ENCODE results near the gene AKAP9. TPM values are rescaled to one million over a fixed set of nuclear protein-coding genes. Genes with fewer than 3 reads are reported as not detected.
"Not testable (repeated sequence)": the region's sequence is repeated elsewhere in the genome, so short reads cannot be mapped to it uniquely, and the experiment has no call there.

The AKAP9 gene
- total RNA-seq, 1 donor from 2014 or later, result 34.1 TPM

DNA sequence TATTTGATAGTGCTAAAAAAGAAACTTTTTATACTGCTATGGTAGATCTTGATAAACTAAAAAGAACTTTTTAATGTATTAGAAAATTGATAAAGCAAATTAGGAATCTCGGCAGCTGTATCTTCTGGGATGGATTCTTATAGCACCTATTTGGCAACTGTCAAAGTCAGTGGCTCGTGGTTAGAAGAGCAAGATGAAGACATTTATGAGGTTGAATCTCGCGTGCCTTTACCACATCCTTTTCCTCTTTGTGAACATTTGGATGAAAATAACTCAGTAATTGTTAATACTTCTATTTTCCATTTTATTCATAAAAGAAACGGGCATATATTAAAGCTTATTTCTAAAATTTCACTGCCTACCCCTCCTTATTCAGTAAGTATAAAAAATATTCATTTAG lies 117.4 kb downstream of the AKAP9 start:
- Mint-ChIP-seq H3K36me3 (ENCODE audit: low read depth) (peaks cover 5% of the 10 kb centered on the region), H3K4me3 (no peak overlapping the region), H3K4me1 (ENCODE audit: low read depth) (peaks cover 12% of the 10 kb centered on the region), H3K27me3 (ENCODE audit: insufficient read depth) (no peaks in the 10 kb centered on the region), H3K9me3 (no peaks in the 10 kb centered on the region), H3K27ac (no peak overlapping the region)
- intact Hi-C loops (cut with micrococcal nuclease), result no loop called here
- DNase-seq (ENCODE audit: low spot score), result no peak

- Mint-ChIP-seq H3K4me3 (no peak overlapping the region), H3K9me3 (no peaks in the 10 kb centered on the region), H3K4me1 (ENCODE audit: low read depth) (peaks cover 12% of the 10 kb centered on the region), H3K27ac (no peak overlapping the region), H3K36me3 (ENCODE audit: low read depth) (peaks cover 7% of the 10 kb centered on the region), H3K27me3 (ENCODE audit: insufficient read depth) (no peaks in the 10 kb centered on the region)
- intact Hi-C loops (cut with micrococcal nuclease), result no loop called here
- DNase-seq (ENCODE audit: low spot score), result no peak
Measured at GRCh38 chr7:92058899-92059298, 118.2 kb downstream of the AKAP9 start.

GRCh38 chr7:92061154-92061553 lies 120.5 kb downstream of the AKAP9 start:
- Mint-ChIP-seq H3K4me3 (no peak overlapping the region), H3K27me3 (ENCODE audit: insufficient read depth) (no peaks in the 10 kb centered on the region), H3K27ac (no peak overlapping the region), H3K9me3 (no peaks in the 10 kb centered on the region), H3K4me1 (ENCODE audit: low read depth) (peaks cover 12% of the 10 kb centered on the region), H3K36me3 (ENCODE audit: low read depth) (peaks cover 7% of the 10 kb centered on the region)
- no peak for DNase-seq (ENCODE audit: low spot score)
- intact Hi-C loops (cut with micrococcal nuclease), result no loop called here

DNA sequence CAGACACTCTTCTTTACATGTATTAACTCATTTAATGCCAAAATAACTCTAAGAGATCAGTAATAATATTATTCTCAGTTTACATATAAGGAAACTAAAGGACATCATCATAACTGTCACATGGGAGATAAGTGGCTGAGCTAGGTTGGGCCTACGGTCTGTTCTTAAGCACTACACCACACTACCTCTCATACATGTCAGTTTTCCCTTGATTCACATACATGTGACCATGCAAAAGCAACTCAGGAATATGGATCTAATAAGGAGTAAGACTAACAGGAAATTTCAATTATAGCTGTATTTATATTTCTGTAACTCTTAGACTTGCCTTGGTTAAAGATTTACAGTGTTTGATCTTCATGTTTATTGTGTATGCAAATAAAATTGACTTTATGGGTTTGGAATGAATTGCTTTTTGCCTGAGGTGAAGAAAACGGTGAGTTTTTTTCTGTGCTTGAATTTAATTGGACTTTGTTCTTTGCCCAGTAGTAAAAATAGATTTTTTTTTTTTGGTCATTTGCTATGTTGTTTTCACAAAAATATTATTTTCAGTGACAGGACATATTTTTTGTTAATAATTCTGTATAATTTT lies 123.9 kb downstream of the AKAP9 start:
- Mint-ChIP-seq H3K4me3 (no peak overlapping the region), H3K9me3 (no peaks in the 10 kb centered on the region), H3K27me3 (ENCODE audit: insufficient read depth) (no peaks in the 10 kb centered on the region), H3K36me3 (ENCODE audit: low read depth) (peaks cover 19% of the 10 kb centered on the region), H3K27ac (no peak overlapping the region), H3K4me1 (ENCODE audit: low read depth) (no peaks in the 10 kb centered on the region)
- intact Hi-C loops (cut with micrococcal nuclease), result no loop called here
- DNase-seq (ENCODE audit: low spot score), result no peak

GRCh38 chr7:92071032-92071431 lies 130.4 kb downstream of the AKAP9 start:
- H3K36me3 Mint-ChIP-seq (ENCODE audit: low read depth), result peaks cover 25% of the 10 kb centered on the region
- H3K27ac Mint-ChIP-seq, result no peak overlapping the region
- intact Hi-C loops (cut with micrococcal nuclease), result no loop called here

GRCh38 chr7:92072121-92072520 lies 131.5 kb downstream of the AKAP9 start:
- no peaks in the 10 kb centered on the region for H3K9me3 Mint-ChIP-seq
- H3K27ac Mint-ChIP-seq, result no peak overlapping the region
- no peaks in the 10 kb centered on the region for H3K4me1 Mint-ChIP-seq (ENCODE audit: low read depth)
- DNase-seq (ENCODE audit: low spot score), result no peak
- no peak overlapping the region for H3K4me3 Mint-ChIP-seq
- intact Hi-C loops (cut with micrococcal nuclease), result no loop called here
- H3K36me3 Mint-ChIP-seq (ENCODE audit: low read depth), result peaks cover 19% of the 10 kb centered on the region
- no peaks in the 10 kb centered on the region for H3K27me3 Mint-ChIP-seq (ENCODE audit: insufficient read depth)

More at GRCh38 chr7:92071032-92071431, 130.4 kb downstream of the AKAP9 start:
- H3K4me3 Mint-ChIP-seq, result no peak overlapping the region
- H3K27me3 Mint-ChIP-seq (ENCODE audit: insufficient read depth), result no peaks in the 10 kb centered on the region
- H3K4me1 Mint-ChIP-seq (ENCODE audit: low read depth), result no peaks in the 10 kb centered on the region
- DNase-seq (ENCODE audit: low spot score), result no peak
- H3K9me3 Mint-ChIP-seq, result no peaks in the 10 kb centered on the region

DNA sequence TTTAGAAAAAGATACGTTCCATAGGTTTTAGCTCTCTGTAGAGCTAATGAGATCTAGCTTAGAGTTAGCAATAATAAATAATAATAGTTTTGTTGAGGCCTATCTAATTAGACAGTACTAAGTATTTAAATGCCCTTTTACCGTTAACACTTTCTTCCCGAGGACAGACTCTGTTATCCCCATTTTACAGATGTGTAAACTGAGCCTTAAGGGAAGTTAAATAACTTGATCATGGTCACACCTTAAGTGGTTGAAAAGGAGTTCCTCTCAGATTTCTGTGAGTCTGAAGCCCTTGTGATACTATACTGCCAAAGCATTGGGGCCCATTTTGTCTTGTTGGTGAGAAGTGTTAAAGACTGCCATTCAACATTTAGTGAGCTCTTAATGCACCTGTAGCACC lies 132.0 kb downstream of the AKAP9 start:
- intact Hi-C loops (cut with micrococcal nuclease), result no loop called here
- no peaks in the 10 kb centered on the region for H3K4me1 Mint-ChIP-seq (ENCODE audit: low read depth)
- no peak for DNase-seq (ENCODE audit: low spot score)
- H3K27ac Mint-ChIP-seq, result no peak overlapping the region
- no peak overlapping the region for H3K4me3 Mint-ChIP-seq
- no peaks in the 10 kb centered on the region for H3K27me3 Mint-ChIP-seq (ENCODE audit: insufficient read depth)
- no peaks in the 10 kb centered on the region for H3K9me3 Mint-ChIP-seq
- H3K36me3 Mint-ChIP-seq (ENCODE audit: low read depth), result peaks cover 18% of the 10 kb centered on the region

- DNase-seq (ENCODE audit: low spot score), result no peak
- Mint-ChIP-seq H3K36me3 (ENCODE audit: low read depth) (peaks cover 22% of the 10 kb centered on the region), H3K4me3 (no peak overlapping the region), H3K4me1 (ENCODE audit: low read depth) (no peaks in the 10 kb centered on the region), H3K9me3 (no peaks in the 10 kb centered on the region), H3K27me3 (ENCODE audit: insufficient read depth) (no peaks in the 10 kb centered on the region), H3K27ac (no peak overlapping the region)
- intact Hi-C loops (cut with micrococcal nuclease), result loop anchor here (2.0 kb wide), 1 partner anchor 59 kb away; the partner anchor contains the start of gene CYP51A1
Measured at GRCh38 chr7:92075455-92076158, 134.9 kb downstream of the AKAP9 start.

GRCh38 chr7:92076509-92076908 lies 135.8 kb downstream of the AKAP9 start:
- H3K36me3 Mint-ChIP-seq (ENCODE audit: low read depth), result peaks cover 19% of the 10 kb centered on the region
- H3K4me3 Mint-ChIP-seq, result no peak overlapping the region
- no peaks in the 10 kb centered on the region for H3K4me1 Mint-ChIP-seq (ENCODE audit: low read depth)
- no peak overlapping the region for H3K27ac Mint-ChIP-seq
- no peaks in the 10 kb centered on the region for H3K27me3 Mint-ChIP-seq (ENCODE audit: insufficient read depth)
- no peaks in the 10 kb centered on the region for H3K9me3 Mint-ChIP-seq
- intact Hi-C loops (cut with micrococcal nuclease), result loop anchor here (2.0 kb wide), 1 partner anchor 58 kb away; the partner anchor contains the start of gene CYP51A1
- no peak for DNase-seq (ENCODE audit: low spot score)

DNA sequence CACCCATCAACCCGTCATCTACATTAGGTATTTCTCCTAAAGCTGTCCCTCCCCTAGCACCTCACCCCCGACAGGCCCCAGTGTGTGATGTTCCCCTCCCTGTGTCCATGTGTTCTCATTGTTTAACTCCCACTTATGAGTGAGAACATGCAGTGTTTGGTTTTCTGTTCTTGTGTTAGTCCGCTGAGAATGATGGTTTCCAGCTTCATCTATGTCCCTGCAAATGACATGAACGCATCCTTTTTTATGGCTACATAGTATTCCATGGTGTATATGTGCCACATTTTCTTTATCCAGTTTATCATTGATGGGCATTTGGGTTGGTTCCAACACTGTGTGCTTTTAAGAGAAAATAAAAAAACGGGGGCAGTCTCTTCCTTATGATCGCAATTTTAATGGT lies 143.3 kb downstream of the AKAP9 start:
- H3K27ac Mint-ChIP-seq; H3K9me3 Mint-ChIP-seq; H3K4me1 Mint-ChIP-seq (ENCODE audit: low read depth); H3K4me3 Mint-ChIP-seq; DNase-seq (ENCODE audit: low spot score); intact Hi-C loops (cut with micrococcal nuclease); H3K27me3 Mint-ChIP-seq (ENCODE audit: insufficient read depth): not testable (repeated sequence)
- H3K36me3 Mint-ChIP-seq (ENCODE audit: low read depth), result peaks cover 37% of the 10 kb centered on the region

DNA sequence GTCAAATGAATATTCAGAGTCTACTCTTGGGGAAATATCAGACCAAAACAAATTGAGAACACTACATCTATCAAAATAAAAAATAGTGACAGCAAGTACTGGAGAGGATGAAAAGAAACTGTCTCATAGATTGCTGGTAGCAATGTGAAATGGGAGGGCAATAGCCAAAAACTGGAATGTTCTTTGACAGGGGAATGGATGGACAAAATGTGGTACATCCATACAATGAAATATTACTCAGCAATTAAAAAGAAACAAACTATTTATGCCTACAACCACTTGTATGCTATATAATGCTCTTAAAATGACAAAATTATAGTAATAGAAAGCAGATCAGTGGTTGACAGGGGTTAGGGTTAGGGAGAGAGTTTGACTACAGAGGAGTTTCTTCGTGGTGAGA lies 147.6 kb downstream of the AKAP9 start:
- Mint-ChIP-seq H3K4me1 (ENCODE audit: low read depth) (no peaks in the 10 kb centered on the region), H3K4me3 (no peak overlapping the region), H3K27me3 (ENCODE audit: insufficient read depth) (no peaks in the 10 kb centered on the region), H3K9me3 (no peaks in the 10 kb centered on the region), H3K27ac (no peak overlapping the region), H3K36me3 (ENCODE audit: low read depth) (peaks cover 37% of the 10 kb centered on the region)
- no peak for DNase-seq (ENCODE audit: low spot score)
- intact Hi-C loops (cut with micrococcal nuclease), result no loop called here

DNA sequence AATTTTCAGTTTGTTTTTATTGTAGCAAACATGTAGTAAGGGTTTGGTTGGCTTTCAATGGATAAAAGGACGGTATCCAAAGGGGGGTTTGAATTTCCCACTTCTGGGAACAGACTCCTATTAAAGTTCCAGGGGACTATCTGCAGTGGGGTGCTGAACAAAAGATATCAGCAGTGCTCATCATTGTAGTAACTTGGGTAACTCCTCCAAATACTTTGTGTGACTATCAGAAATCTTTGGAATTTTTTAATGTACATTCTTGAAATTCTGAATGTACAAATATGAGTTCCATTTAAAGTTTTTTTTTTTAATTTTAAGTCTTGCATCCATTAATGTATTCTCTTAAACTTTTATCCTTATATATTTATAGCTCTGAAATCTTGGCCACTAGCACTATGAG lies 151.5 kb downstream of the AKAP9 start:
- intact Hi-C loops (cut with micrococcal nuclease), result no loop called here
- DNase-seq (ENCODE audit: low spot score), result no peak
- peaks cover 34% of the 10 kb centered on the region for H3K36me3 Mint-ChIP-seq (ENCODE audit: low read depth)
- no peak overlapping the region for H3K4me3 Mint-ChIP-seq
- H3K27me3 Mint-ChIP-seq (ENCODE audit: insufficient read depth), result no peaks in the 10 kb centered on the region
- no peak overlapping the region for H3K27ac Mint-ChIP-seq
- H3K9me3 Mint-ChIP-seq, result no peaks in the 10 kb centered on the region
- H3K4me1 Mint-ChIP-seq (ENCODE audit: low read depth), result no peaks in the 10 kb centered on the region

DNA sequence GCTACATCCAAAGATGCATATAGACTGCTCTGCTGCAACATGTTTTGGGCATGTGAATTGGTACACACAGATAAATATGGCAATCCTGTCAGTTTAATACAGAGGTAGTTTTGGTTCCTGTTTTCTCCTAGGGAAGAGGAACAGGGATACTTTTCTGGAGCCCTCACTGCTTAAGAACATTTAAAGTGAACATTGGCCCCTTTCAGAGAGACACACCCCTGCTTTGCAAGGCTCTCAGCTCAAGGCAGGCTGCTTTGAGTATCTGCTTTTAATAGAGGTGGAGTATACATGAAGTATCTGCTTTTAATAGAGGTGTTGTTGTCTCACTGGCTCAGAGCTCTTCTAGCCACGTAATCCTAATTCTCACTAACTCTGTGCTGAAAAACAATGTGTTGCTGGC lies 154.7 kb downstream of the AKAP9 start:
- Mint-ChIP-seq H3K4me3 (no peak overlapping the region), H3K27me3 (ENCODE audit: insufficient read depth) (no peaks in the 10 kb centered on the region), H3K9me3 (no peaks in the 10 kb centered on the region), H3K36me3 (ENCODE audit: low read depth) (peaks cover 41% of the 10 kb centered on the region), H3K27ac (no peak overlapping the region), H3K4me1 (ENCODE audit: low read depth) (no peaks in the 10 kb centered on the region)
- intact Hi-C loops (cut with micrococcal nuclease), result no loop called here
- DNase-seq (ENCODE audit: low spot score), result no peak

All from activated T-helper 1 cell treated with anti-CD3 and anti-CD28 coated beads, Interleukin-12 subunit alpha, Interleukin-12 subunit beta, Interleukin-2, Interleukin-4 antibody, amounts not matched to agents 30 ng/mL and 10 ng/mL and 1 ng/mL, durations not matched to agents 14 hours and 24 hours and 36 hours (primary cell).